Hepatocyte (in vitro differentiated cells): ENCODE measurements around the gene RRAGB. TPM values are rescaled to one million over a fixed set of nuclear protein-coding genes. Genes with fewer than 3 reads are reported as not detected.

Experiments used
- polyA plus RNA-seq: library from polyadenylated mRNA; unstranded; fragments of >200 nt; fragmentation: Nextera tagmentation; extraction: Ambion mirVana; gene quantifications from 2 replicates; pipeline ENCODE4 v1.2.1, GENCODE V29; 2016
- total RNA-seq: library from RNA; depleted of rRNA; stranded (reverse); fragments of >200 nt; gene quantifications from 2 replicates; pipeline ENCODE4 v1.2.3, GENCODE V29; 2014

The RRAGB gene
- total and polyA plus RNA-seq, 2 experiments from 2014 or later: 16.3 to 23.2 TPM

Other genes starting within 250 kb of the RRAGB start
- gene USP51, start 227.9 kb upstream of the RRAGB start, total RNA-seq: 5.3 and 5.8 TPM in 2 replicates
- gene USP51, start 227.9 kb upstream of the RRAGB start, polyA plus RNA-seq: 0.33 and 0.74 TPM in 2 replicates
- not detected in 2 replicates for gene FOXR2, start 94.3 kb upstream of the RRAGB start, total RNA-seq
- not detected in 2 replicates for gene FOXR2, start 94.3 kb upstream of the RRAGB start, polyA plus RNA-seq